Tibial artery (tissue), 4 donors: ENCODE data around the gene PHF5A.

Experiments used
- DNase-seq, 2 donors: peaks; one replicate each; pipeline ENCODE4 v3.0.0-alpha.2; 2019
- H3K27ac ChIP-seq, 2 donors: fragments of 200-600 bp; sonication (generic) in 1 of 2; 1 replicate in 1 of 2; 2 replicates in 1 of 2; pipeline ENCODE4 v1.5.1; 2018 to 2019; ENCODE audit warnings: mild to moderate bottlenecking in 1 of 2
- H3K27me3 ChIP-seq, 2 donors: fragments of 200-600 bp; sonication (generic) in 1 of 2; one replicate each; pipeline versions ENCODE4 v1.5.1 to v1.6.0; 2016 to 2019
- H3K36me3 ChIP-seq, 3 donors: fragments of 200-600 bp; sonication (generic) in 2 of 3; one replicate each; pipeline ENCODE4 v1.5.1; 2016 to 2019; ENCODE audit warnings: mild to moderate bottlenecking in 2 of 3
- H3K4me1 ChIP-seq, 4 donors: fragments of 200-600 bp; sonication (generic) in 2 of 4; 1 replicate in 3 of 4; 2 replicates in 1 of 4; pipeline ENCODE4 v1.5.1; 2016 to 2019
- H3K4me3 ChIP-seq, 2 donors: fragments of 200-600 bp; sonication (generic) in 1 of 2; 1 replicate in 1 of 2; 2 replicates in 1 of 2; pipeline ENCODE4 v1.5.1; 2018 to 2019; ENCODE audit warnings: mild to moderate bottlenecking in 2 of 2
- H3K9me3 ChIP-seq, 3 donors: fragments of 200-600 bp; sonication (generic) in 1 of 3; one replicate each; pipeline ENCODE4 v1.5.1; 2016 to 2019
- intact Hi-C: fragments of 100-400 bp; cut with DNase I; formaldehyde crosslinking; loops from one replicate; pipeline ENCODE4 v1.15.0; 2023; ENCODE audit warnings: low total_unique reads
- TF ChIP-seq, protein P1 (sequence below), 2 experiments: fragments of 200-600 bp in 1 of 2; fragments of 450-650 bp in 1 of 2; IDR thresholded peaks; one replicate each; pipeline ENCODE4 v1.5.1; 2017 to 2019; ENCODE audit warnings: antibody characterized with exemption in 2 of 2, mild to moderate bottlenecking in 1 of 2, moderate library complexity in 1 of 2

Gene PHF5A

DNA sequence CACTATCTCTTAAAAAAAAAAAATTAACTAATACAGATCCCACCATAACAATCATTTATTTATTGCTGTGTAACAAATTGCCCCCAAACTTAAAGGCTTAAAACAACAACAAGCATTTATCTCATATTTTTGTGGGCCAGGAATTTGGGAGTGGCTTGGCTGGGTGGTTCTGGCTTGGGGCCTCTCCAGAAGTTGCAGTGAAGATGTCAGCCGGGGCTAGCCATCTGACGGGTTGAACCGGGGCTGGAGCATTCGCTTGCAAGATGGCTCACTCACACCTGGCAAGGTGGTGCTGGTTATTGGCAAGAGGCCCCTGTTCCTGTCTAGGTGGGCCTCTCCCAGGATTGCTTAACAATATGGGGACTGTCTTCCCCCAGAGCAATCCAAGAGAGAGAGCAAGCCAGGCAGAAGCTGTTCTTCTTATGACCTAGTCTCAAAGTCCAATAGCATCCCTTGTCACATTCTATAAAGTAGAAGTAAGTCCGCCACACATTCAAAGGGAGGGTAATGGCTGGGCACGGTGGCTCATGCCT, 29.9 kb upstream of the PHF5A start:
- TF ChIP-seq, protein P1, sequence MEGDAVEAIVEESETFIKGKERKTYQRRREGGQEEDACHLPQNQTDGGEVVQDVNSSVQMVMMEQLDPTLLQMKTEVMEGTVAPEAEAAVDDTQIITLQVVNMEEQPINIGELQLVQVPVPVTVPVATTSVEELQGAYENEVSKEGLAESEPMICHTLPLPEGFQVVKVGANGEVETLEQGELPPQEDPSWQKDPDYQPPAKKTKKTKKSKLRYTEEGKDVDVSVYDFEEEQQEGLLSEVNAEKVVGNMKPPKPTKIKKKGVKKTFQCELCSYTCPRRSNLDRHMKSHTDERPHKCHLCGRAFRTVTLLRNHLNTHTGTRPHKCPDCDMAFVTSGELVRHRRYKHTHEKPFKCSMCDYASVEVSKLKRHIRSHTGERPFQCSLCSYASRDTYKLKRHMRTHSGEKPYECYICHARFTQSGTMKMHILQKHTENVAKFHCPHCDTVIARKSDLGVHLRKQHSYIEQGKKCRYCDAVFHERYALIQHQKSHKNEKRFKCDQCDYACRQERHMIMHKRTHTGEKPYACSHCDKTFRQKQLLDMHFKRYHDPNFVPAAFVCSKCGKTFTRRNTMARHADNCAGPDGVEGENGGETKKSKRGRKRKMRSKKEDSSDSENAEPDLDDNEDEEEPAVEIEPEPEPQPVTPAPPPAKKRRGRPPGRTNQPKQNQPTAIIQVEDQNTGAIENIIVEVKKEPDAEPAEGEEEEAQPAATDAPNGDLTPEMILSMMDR (IDR thresholded peaks at IDR 0.05): no peak
- no peak for DNase-seq

DNA sequence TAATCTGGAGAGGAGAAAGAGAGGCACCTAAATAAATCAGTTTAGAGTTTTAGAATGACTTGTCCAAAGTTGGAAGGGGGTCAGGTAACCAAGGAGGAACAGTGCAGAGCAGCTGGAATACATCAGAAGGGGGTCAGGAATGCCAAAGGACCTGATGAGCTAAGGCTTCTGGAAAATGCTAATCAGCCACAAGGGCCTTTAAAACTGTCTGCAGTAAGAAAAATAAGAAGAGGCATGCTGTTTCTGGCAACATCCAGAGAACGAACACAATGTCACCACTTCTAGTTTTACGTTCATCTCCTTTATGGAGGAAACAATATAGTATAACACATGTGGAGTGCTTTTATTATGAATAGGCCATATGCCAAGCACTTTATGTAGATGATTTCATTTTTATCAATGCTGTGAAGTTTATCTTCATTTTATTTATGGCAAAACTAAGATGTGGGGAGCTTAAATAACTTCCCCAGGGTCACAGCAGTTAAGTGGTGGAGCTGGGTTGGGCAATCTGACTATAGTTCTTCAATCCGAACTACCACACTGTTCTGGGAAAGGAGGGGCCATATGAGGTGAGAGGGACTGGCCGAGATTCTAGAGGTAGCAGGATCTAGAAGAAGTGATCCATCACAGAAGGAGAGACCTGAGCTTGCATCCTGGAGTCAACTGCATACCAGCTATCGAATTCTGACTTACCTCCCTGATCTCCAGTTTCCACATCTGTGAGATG, 23.0 kb upstream of the PHF5A start:
- TF ChIP-seq, protein P1 (IDR thresholded peaks at IDR 0.05): no peak
- H3K27ac ChIP-seq: peak overlapping the region; percentile 29 to 51
- peaks cover 0 to 47% (median 29%) of the 10 kb centered on the region in 4 donors for H3K4me1 ChIP-seq
- no peak overlapping the region for H3K4me3 ChIP-seq
- H3K9me3 ChIP-seq: no peaks in the 10 kb centered on the region
- DNase-seq: no peak
- H3K36me3 ChIP-seq: peaks cover 0 to 9% (median 0%) of the 10 kb centered on the region in 3 donors
- H3K27me3 ChIP-seq: no peaks in the 10 kb centered on the region
- intact Hi-C loops: no loop called here

More for the DNA sequence above, 29.9 kb upstream of the PHF5A start:
- Histone ChIP-seq H3K27ac (no peak overlapping the region), H3K4me3 (no peak overlapping the region), H3K4me1 (peaks cover 0 to 17% (median 6%) of the 10 kb centered on the region in 4 donors), H3K27me3 (no peaks in the 10 kb centered on the region), H3K36me3 (peaks cover 16 to 43% (median 30%) of the 10 kb centered on the region in 3 donors), H3K9me3 (no peaks in the 10 kb centered on the region)
- intact Hi-C loops: no loop called here

DNA sequence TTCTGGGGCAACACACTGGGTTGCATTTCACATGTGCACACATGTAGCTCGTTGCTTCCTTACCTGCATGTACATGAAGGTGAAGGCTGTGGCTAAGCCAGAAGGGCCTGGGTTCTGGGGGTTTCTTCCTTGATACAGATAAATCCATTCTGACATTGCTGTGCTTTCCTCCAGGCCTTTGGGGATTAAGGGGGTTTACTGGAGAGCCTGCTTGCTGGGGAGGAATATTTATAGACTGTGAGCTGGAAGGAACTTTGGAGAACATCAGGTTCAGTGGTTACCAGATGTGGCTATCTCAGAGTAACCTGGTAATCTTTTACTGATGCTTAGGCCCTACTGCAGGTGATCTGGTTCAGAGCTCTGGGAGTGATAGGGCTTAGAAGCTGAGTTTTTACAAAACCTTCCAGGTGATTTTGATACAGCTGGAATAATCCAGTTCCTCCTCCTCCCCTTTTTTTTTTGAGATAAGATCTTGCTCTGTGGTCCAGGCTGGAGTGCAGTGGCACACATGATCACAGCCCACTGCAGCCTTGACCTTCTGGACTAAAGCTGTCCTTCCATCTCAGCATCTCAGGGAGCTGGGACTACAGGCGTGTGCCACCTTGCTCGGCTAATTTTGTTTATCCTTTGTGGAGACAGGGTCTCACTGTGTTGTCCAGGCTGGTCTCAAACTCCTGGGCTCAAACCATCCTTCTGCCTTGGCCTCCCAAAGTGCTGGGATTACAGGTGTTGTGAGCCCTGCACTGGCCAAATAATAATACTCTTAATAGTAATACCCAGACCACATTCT, 20.3 kb upstream of the PHF5A start:
- intact Hi-C loops: loop anchor here (10.0 kb wide), 1 partner anchor 1956 kb away; no protein-coding TSS in a partner anchor

DNA sequence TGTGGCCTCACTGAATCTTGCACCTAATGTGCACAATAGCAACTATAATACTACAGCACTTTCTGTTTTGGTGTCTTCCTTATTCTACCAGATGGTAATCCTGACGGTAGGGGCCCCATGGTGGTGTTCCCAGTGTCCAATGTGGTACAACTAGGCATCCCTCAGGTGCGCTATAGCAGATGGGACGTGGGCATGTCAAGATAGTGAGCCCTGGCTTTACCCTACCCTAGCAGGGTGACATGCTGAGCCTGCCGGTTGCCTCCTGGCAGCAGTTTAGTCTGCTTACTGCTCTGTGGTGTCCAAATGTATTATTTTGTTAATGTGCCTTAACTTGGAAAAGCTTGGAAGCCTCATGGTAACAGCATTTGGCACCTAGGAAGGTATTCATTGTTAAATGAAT, 19.6 kb upstream of the PHF5A start:
- intact Hi-C loops: loop anchor here (10.0 kb wide), 1 partner anchor 1957 kb away; no protein-coding TSS in a partner anchor
- H3K27ac ChIP-seq: peak overlapping the region; percentile 11 to 14
- DNase-seq: no peak
- TF ChIP-seq, protein P1 (IDR thresholded peaks at IDR 0.05): no peak
- H3K4me3 ChIP-seq: no peak overlapping the region
- H3K4me1 ChIP-seq: peaks cover 0 to 71% (median 36%) of the 10 kb centered on the region in 4 donors
- no peaks in the 10 kb centered on the region for H3K9me3 ChIP-seq
- no peaks in the 10 kb centered on the region for H3K36me3 ChIP-seq
- H3K27me3 ChIP-seq: no peaks in the 10 kb centered on the region

More for the DNA sequence above, 20.3 kb upstream of the PHF5A start:
- Histone ChIP-seq H3K27ac (peak overlapping the region; percentile 11 to 14), H3K9me3 (no peaks in the 10 kb centered on the region), H3K4me3 (no peak overlapping the region), H3K4me1 (peaks cover 0 to 64% (median 30%) of the 10 kb centered on the region in 4 donors), H3K27me3 (no peaks in the 10 kb centered on the region), H3K36me3 (no peaks in the 10 kb centered on the region)
- DNase-seq: no peak
- TF ChIP-seq, protein P1 (IDR thresholded peaks at IDR 0.05): no peak

- no peaks in the 10 kb centered on the region for H3K36me3 ChIP-seq
- H3K27ac ChIP-seq: peak overlapping the region; percentile 14 to 50
- no peak overlapping the region for H3K4me3 ChIP-seq
- no peak for DNase-seq
- H3K4me1 ChIP-seq: peaks cover 0 to 77% (median 41%) of the 10 kb centered on the region in 4 donors
- H3K9me3 ChIP-seq: no peaks in the 10 kb centered on the region
- no peaks in the 10 kb centered on the region for H3K27me3 ChIP-seq
- intact Hi-C loops: loop anchor here (10.0 kb wide), 1 partner anchor 1958 kb away; no protein-coding TSS in a partner anchor
- TF ChIP-seq, protein P1 (IDR thresholded peaks at IDR 0.05): no peak
Observed at GRCh38 chr22:41487037-41487935, 18.8 kb upstream of the PHF5A start.
